OCI-LY1 (cell line): ENCODE results near the gene TRPM3.

Source experiments
- CTCF ChIP-seq: fragments of 200-600 bp; sonication (generic), shearing (Covaris generic); IDR thresholded peaks from 2 replicates; pipeline ENCODE4 v1.5.1; 2017; ENCODE audit warnings: mild to moderate bottlenecking, antibody characterized with exemption, low read length, moderate library complexity, mixed read lengths
- EZH2 ChIP-seq: fragments of 200-600 bp; sonication (generic), shearing (Covaris generic); IDR thresholded peaks from 2 replicates; pipeline ENCODE4 v1.8.0; 2017; ENCODE audit warnings: borderline replicate concordance, mixed run types, mild to moderate bottlenecking, antibody characterized with exemption, low read length, moderate library complexity, mixed read lengths

- no peak for TF ChIP-seq EZH2
- TF ChIP-seq CTCF: no peak
Measured at GRCh38 chr9:70921136-70921535, 200.3 kb downstream of the TRPM3 start.
